HCT116 (cell line): ENCODE results near the gene RASGRF1. TPM values are rescaled to one million over a fixed set of nuclear protein-coding genes. Genes with fewer than 3 reads are reported as not detected.

Source experiments
- ATAC-seq: fragments of 200-7000 bp; cut with Tn5 transposase; 2 replicates; pipeline ENCODE4 v1.9.1; 2020; ENCODE audit warnings: mild to moderate bottlenecking, moderate library complexity
- BruUV-seq: library from RNA; stranded (reverse); fragments of 400-500 nt; replicated peaks from 2 replicates; lab custom pipeline; 2021; lab: Mats Ljungman, UMichigan
- CTCF ChIA-PET: fragments of 300-600 bp; sonication (Branson Sonifier 250); formaldehyde crosslinking; loops from one replicate; lab custom pipeline; 2021; ENCODE audit warnings: antibody characterized with exemption; lab: Charles Lee
- POLR2A ChIA-PET: fragments of 300-600, 350-600 bp; sonication (Branson Sonifier 250); formaldehyde crosslinking; loops from one replicate; lab custom pipeline; 2021; ENCODE audit warnings: antibody characterized with exemption; lab: Charles Lee
- RAD21 ChIA-PET, 2 experiments: fragments of 300-600 bp; sonication (Branson Sonifier 250); formaldehyde crosslinking; loops; one replicate each; lab custom pipeline; 2023; ENCODE audit warnings: low total read pairs in 2 of 2; ENCODE audit not compliant: uncharacterized antibody in 2 of 2, unreplicated experiment in 2 of 2, low non-redundant PET in 1 of 2; lab: Charles Lee
- DNase-seq: peaks from one replicate; pipeline ENCODE4 v3.0.0-alpha.2; 2010; ENCODE audit warnings: low read depth, low spot score
- H2AFZ ChIP-seq: fragments of 200-600 bp; shearing (Covaris generic), sonication (generic); 2 replicates; pipeline ENCODE4 v1.6.1; 2017; ENCODE audit warnings: low read depth, mixed run types, mixed read lengths, antibody characterized with exemption, low read length; ENCODE audit not compliant: poor library complexity, severe bottlenecking
- H3K27ac ChIP-seq: 2 replicates; pipeline ENCODE4 v1.5.1; 2012; ENCODE audit warnings: low read depth, low read length
- H3K27me3 ChIP-seq: fragments of 200-600 bp; sonication (generic); 2 replicates; pipeline ENCODE4 v1.6.1; 2016; ENCODE audit warnings: mixed run types, low read length, mixed read lengths; ENCODE audit not compliant: insufficient read depth
- H3K36me3 ChIP-seq, 2 experiments: fragments of 200-500 bp in 1 of 2; fragments of 200-600 bp in 1 of 2; sonication (Bioruptor generic) in 1 of 2; sonication (generic) in 1 of 2; 2 replicates each; pipeline versions ENCODE4 v1.5.1 to v1.6.1; 2014 to 2016; ENCODE audit warnings: low read length in 2 of 2, inconsistent platforms in 1 of 2, mixed read lengths in 1 of 2, mixed run types in 1 of 2; ENCODE audit not compliant: insufficient read depth in 2 of 2, control insufficient read depth in 1 of 2
- H3K4me1 ChIP-seq, 2 experiments: fragments of 200-600 bp in 1 of 2; sonication (generic) in 1 of 2; 2 replicates each; pipeline versions ENCODE4 v1.5.1 to v1.6.1; 2012 to 2017; ENCODE audit warnings: low read length in 2 of 2, inconsistent platforms in 1 of 2, mild to moderate bottlenecking in 1 of 2, mixed read lengths in 1 of 2, mixed run types in 1 of 2, moderate library complexity in 1 of 2; ENCODE audit not compliant: insufficient read depth in 2 of 2, control insufficient read depth in 1 of 2
- H3K4me2 ChIP-seq: fragments of 200-600 bp; sonication (generic); 2 replicates; pipeline ENCODE4 v1.6.1; 2017; ENCODE audit warnings: mixed run types, low read length, mixed read lengths
- H3K4me3 ChIP-seq, 2 experiments: fragments of 200-600 bp in 1 of 2; sonication (generic) in 1 of 2; replicated peaks in 1 of 2; 2 replicates each; pipeline ENCODE4 v1.5.1; 2011 to 2016; ENCODE audit warnings: low read length in 2 of 2, control low read depth in 1 of 2, low read depth in 1 of 2, mild to moderate bottlenecking in 1 of 2, mixed read lengths in 1 of 2, mixed run types in 1 of 2
- H3K79me2 ChIP-seq: fragments of 200-600 bp; sonication (generic); 2 replicates; pipeline ENCODE4 v1.6.1; 2017; ENCODE audit warnings: mild to moderate bottlenecking, mixed run types, low read length, moderate library complexity, mixed read lengths; ENCODE audit not compliant: insufficient read depth
- H3K9ac ChIP-seq: fragments of 200-600 bp; sonication (generic); 2 replicates; pipeline ENCODE4 v1.6.1; 2016; ENCODE audit warnings: low read length, mixed read lengths
- H3K9me2 ChIP-seq: fragments of 200-600 bp; sonication (generic), shearing (Covaris generic); 2 replicates; pipeline ENCODE4 v1.6.1; 2017; ENCODE audit warnings: mixed run types, mild to moderate bottlenecking, moderate library complexity; ENCODE audit not compliant: insufficient read depth
- H3K9me3 ChIP-seq, 2 experiments: fragments of 200-500 bp in 1 of 2; fragments of 200-600 bp in 1 of 2; sonication (Bioruptor generic) in 1 of 2; sonication (generic) in 1 of 2; 2 replicates each; pipeline ENCODE4 v1.6.1; 2014 to 2017; ENCODE audit warnings: low read length in 2 of 2, mixed read lengths in 2 of 2, inconsistent platforms in 1 of 2, low read depth in 1 of 2, mild to moderate bottlenecking in 1 of 2, mixed run types in 1 of 2, moderate library complexity in 1 of 2; ENCODE audit not compliant: control insufficient read depth in 1 of 2, insufficient read depth in 1 of 2
- H4K20me1 ChIP-seq: fragments of 200-600 bp; sonication (generic), shearing (Covaris generic); 2 replicates; pipeline ENCODE4 v1.6.1; 2017; ENCODE audit warnings: mixed run types, mild to moderate bottlenecking, moderate library complexity; ENCODE audit not compliant: insufficient read depth
- CBX3 ChIP-seq: IDR thresholded peaks from 2 replicates; pipeline ENCODE4 v1.6.1; 2012; ENCODE audit warnings: low read depth
- ELF1 ChIP-seq: IDR thresholded peaks from 2 replicates; pipeline ENCODE4 v1.6.1; 2012; ENCODE audit warnings: low read depth, borderline replicate concordance
- EZH2 ChIP-seq: fragments of 200-600 bp; sonication (generic); IDR thresholded peaks from 2 replicates; pipeline ENCODE4 v1.6.1; 2017; ENCODE audit warnings: antibody characterized with exemption, mixed run types
- EZH2phosphoT487 ChIP-seq: fragments of 200-600 bp; IDR thresholded peaks from 2 replicates; pipeline ENCODE4 v1.6.1; 2018; ENCODE audit warnings: antibody characterized with exemption, borderline replicate concordance
- FOSL1 ChIP-seq: IDR thresholded peaks from 2 replicates; pipeline ENCODE4 v1.6.1; 2012; ENCODE audit warnings: low read depth
- POLR2A ChIP-seq: IDR thresholded peaks from 2 replicates; pipeline ENCODE4 v1.7.0; 2011; ENCODE audit warnings: borderline replicate concordance; ENCODE audit not compliant: insufficient read depth, insufficient read length; ENCODE audit errors: extremely low read depth
- SIN3A ChIP-seq: IDR thresholded peaks from 2 replicates; pipeline ENCODE4 v1.6.1; 2012; ENCODE audit warnings: low read depth
- SP1 ChIP-seq: IDR thresholded peaks from 2 replicates; pipeline ENCODE4 v1.6.1; 2012; ENCODE audit warnings: low read depth
- TCF7L2 ChIP-seq: IDR thresholded peaks from 2 replicates; pipeline ENCODE4 v1.7.0; 2011; ENCODE audit warnings: borderline replicate concordance, inconsistent platforms; ENCODE audit not compliant: insufficient read depth, insufficient read length; ENCODE audit errors: extremely low read depth
- YY1 ChIP-seq: IDR thresholded peaks from 2 replicates; pipeline ENCODE4 v1.6.1; 2011; ENCODE audit warnings: low read length, low read depth, moderate library complexity, mild to moderate bottlenecking; ENCODE audit not compliant: insufficient replicate concordance; ENCODE audit errors: extremely low read depth
- ZFX ChIP-seq: fragments of 450-650 bp; IDR thresholded peaks from 2 replicates; pipeline ENCODE4 v1.6.1; 2017
- ZNF274 ChIP-seq: fragments of 200-500 bp; sonication (Bioruptor generic); IDR thresholded peaks from 2 replicates; pipeline ENCODE4 v1.6.1; 2014; ENCODE audit warnings: mild to moderate bottlenecking, low read depth, low read length, inconsistent platforms
- intact Hi-C: fragments of 100-400 bp; cut with micrococcal nuclease; formaldehyde crosslinking; loops from 2 replicates; pipeline ENCODE4 v1.10.0; 2022
- total RNA-seq: library from RNA; stranded (reverse); gene quantifications from one replicate; pipeline ENCODE4 v1.2.1, GENCODE V29; 2021; ENCODE audit not compliant: unreplicated experiment
- TF ChIP-seq, protein P1 (sequence below): IDR thresholded peaks from 2 replicates; pipeline ENCODE4 v1.6.1; 2012
- TF ChIP-seq, protein P2 (sequence below): IDR thresholded peaks from 2 replicates; pipeline ENCODE4 v1.6.1; 2011; ENCODE audit warnings: mild to moderate bottlenecking, low read length, moderate library complexity; ENCODE audit not compliant: insufficient replicate concordance; ENCODE audit errors: extremely low read depth
- TF ChIP-seq, protein P3 (sequence below): IDR thresholded peaks from 2 replicates; pipeline ENCODE4 v1.6.1; 2012
- TF ChIP-seq, protein P4 (sequence below), 3 experiments: fragments of 200-600 bp in 1 of 3; sonication (generic) in 1 of 3; IDR thresholded peaks in 2 of 3; conservative IDR thresholded peaks in 1 of 3; 2 replicates each; pipeline ENCODE4 v1.5.1; 2012 to 2017; ENCODE audit warnings: low read depth in 2 of 3, low read length in 2 of 3, antibody characterized with exemption in 1 of 3, borderline replicate concordance in 1 of 3, control low read depth in 1 of 3, mild to moderate bottlenecking in 1 of 3, mixed read lengths in 1 of 3, mixed run types in 1 of 3, moderate library complexity in 1 of 3; ENCODE audit not compliant: insufficient read depth in 1 of 3

Gene RASGRF1
- total RNA-seq, 1 experiment from 2014 or later: 2.4 TPM

DNA sequence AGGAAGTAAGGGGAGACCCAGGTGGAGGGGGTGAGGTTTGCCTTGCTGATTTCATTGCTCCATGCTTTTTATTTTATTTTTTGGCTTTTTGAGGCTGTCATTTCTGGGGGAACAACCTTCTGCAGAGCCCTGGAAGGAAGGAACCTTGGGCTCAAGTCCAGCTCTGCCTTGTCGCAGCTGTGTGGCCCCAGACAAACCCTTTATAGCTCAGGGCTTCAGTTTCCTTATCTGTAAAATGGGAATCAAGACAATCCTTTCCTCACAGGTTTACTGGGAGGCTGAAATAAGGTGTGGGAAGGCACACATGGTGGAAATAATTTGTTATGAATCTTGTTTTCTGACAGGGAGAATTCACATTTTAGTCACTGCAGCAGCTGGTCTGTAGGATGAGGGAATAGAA is 100.3 kb downstream of the RASGRF1 start:
- ChIA-PET POLR2A (no interaction called here), CTCF (no interaction called here), RAD21 (no interaction called here)
- Histone ChIP-seq H3K36me3 (no peaks in the 10 kb centered on the region), H3K9ac (no peak overlapping the region), H3K27ac (no peak overlapping the region), H3K9me2 (no peaks in the 10 kb centered on the region), H3K4me2 (no peak overlapping the region), H3K4me1 (peaks cover 12 to 20% of the 10 kb centered on the region in 2 experiments), H3K27me3 (no peaks in the 10 kb centered on the region), H2AFZ (no peak overlapping the region), H4K20me1 (no peaks in the 10 kb centered on the region), H3K9me3 (no peaks in the 10 kb centered on the region), H3K4me3 (no peak overlapping the region), H3K79me2 (no peaks in the 10 kb centered on the region)
- TF ChIP-seq ELF1: no peak
- no peak for TF ChIP-seq POLR2A
- no peak for TF ChIP-seq SP1
- TF ChIP-seq EZH2phosphoT487: no peak
- TF ChIP-seq EZH2: no peak
- no peak for TF ChIP-seq TCF7L2
- TF ChIP-seq, protein P1, sequence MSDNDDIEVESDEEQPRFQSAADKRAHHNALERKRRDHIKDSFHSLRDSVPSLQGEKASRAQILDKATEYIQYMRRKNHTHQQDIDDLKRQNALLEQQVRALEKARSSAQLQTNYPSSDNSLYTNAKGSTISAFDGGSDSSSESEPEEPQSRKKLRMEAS: no peak
- no peak for TF ChIP-seq YY1
- TF ChIP-seq SIN3A: no peak
- TF ChIP-seq, protein P2, sequence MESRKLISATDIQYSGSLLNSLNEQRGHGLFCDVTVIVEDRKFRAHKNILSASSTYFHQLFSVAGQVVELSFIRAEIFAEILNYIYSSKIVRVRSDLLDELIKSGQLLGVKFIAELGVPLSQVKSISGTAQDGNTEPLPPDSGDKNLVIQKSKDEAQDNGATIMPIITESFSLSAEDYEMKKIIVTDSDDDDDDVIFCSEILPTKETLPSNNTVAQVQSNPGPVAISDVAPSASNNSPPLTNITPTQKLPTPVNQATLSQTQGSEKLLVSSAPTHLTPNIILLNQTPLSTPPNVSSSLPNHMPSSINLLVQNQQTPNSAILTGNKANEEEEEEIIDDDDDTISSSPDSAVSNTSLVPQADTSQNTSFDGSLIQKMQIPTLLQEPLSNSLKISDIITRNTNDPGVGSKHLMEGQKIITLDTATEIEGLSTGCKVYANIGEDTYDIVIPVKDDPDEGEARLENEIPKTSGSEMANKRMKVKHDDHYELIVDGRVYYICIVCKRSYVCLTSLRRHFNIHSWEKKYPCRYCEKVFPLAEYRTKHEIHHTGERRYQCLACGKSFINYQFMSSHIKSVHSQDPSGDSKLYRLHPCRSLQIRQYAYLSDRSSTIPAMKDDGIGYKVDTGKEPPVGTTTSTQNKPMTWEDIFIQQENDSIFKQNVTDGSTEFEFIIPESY: no peak
- TF ChIP-seq ZFX: no peak
- TF ChIP-seq, protein P3, sequence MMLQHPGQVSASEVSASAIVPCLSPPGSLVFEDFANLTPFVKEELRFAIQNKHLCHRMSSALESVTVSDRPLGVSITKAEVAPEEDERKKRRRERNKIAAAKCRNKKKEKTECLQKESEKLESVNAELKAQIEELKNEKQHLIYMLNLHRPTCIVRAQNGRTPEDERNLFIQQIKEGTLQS: no peak
- no peak for TF ChIP-seq ZNF274
- TF ChIP-seq, protein P4, sequence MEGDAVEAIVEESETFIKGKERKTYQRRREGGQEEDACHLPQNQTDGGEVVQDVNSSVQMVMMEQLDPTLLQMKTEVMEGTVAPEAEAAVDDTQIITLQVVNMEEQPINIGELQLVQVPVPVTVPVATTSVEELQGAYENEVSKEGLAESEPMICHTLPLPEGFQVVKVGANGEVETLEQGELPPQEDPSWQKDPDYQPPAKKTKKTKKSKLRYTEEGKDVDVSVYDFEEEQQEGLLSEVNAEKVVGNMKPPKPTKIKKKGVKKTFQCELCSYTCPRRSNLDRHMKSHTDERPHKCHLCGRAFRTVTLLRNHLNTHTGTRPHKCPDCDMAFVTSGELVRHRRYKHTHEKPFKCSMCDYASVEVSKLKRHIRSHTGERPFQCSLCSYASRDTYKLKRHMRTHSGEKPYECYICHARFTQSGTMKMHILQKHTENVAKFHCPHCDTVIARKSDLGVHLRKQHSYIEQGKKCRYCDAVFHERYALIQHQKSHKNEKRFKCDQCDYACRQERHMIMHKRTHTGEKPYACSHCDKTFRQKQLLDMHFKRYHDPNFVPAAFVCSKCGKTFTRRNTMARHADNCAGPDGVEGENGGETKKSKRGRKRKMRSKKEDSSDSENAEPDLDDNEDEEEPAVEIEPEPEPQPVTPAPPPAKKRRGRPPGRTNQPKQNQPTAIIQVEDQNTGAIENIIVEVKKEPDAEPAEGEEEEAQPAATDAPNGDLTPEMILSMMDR (IDR thresholded peaks at IDR 0.05 in 2 of 3, conservative IDR thresholded peaks at IDR 0.05 in 1 of 3; ENCODE audit: borderline replicate concordance in 1 of 3, insufficient read depth in 1 of 3, low read depth in 2 of 3, low read length in 2 of 3): no peak
- TF ChIP-seq CBX3: no peak
- TF ChIP-seq FOSL1: no peak
- no TSS peak for BruUV-seq
- intact Hi-C loops: no loop called here
- ATAC-seq (no peak), DNase-seq (no peak)
